Right lobe of liver (tissue), 4 donors: ENCODE measurements around the gene ATG14.

Experiments used
- CTCF ChIP-seq, 4 donors: fragments of 200-600 bp in 3 of 4; fragments of 450-650 bp in 1 of 4; IDR thresholded peaks; one replicate each; pipeline versions ENCODE4 v1.5.1 to v1.8.0; 2016 to 2022; ENCODE audit warnings: antibody characterized with exemption in 4 of 4, mild to moderate bottlenecking in 2 of 4
- POLR2A ChIP-seq: fragments of 450-650 bp; IDR thresholded peaks from one replicate; pipeline ENCODE4 v1.6.1; 2017; ENCODE audit warnings: antibody characterized with exemption, mild to moderate bottlenecking
- donor health status: DM: no; HTN: no; CAD: no.
- donor health status: DM: no; HTN: no; CAD: no.
- donor health status: DM: no; HTN: yes; CAD: no.

GRCh38 chr14:55339770-55340169 lies 71.9 kb downstream of the ATG14 start:
- TF ChIP-seq CTCF (IDR thresholded peaks at IDR 0.05) (no peak), POLR2A (no peak)
